ENCODE measurements around the gene GULP1.

Gene GULP1

GRCh38 chr2:188353282-188353681, 61.6 kb downstream of the GULP1 start:
- TF ChIP-seq TEAD4 (IDR thresholded peaks at IDR 0.05) (no peak), RAD21 (IDR thresholded peaks at IDR 0.05; ENCODE audit: low read depth) (no peak), ZBTB7A (IDR thresholded peaks at IDR 0.05; ENCODE audit: low read depth) (no peak), EP300 (IDR thresholded peaks at IDR 0.05; ENCODE audit: borderline replicate concordance) (no peak), MAX (IDR thresholded peaks at IDR 0.05) (no peak), FOXM1 (IDR thresholded peaks at IDR 0.05; ENCODE audit: borderline replicate concordance, low read depth) (no peak)

GRCh38 chr2:188360485-188361263, 69.0 kb downstream of the GULP1 start:
- TF ChIP-seq USF1 (IDR thresholded peaks at IDR 0.05) (no peak), EGR1 (IDR thresholded peaks at IDR 0.05) (no peak), CEBPB (IDR thresholded peaks at IDR 0.05) (peak; percentile 61), TAF1 (IDR thresholded peaks at IDR 0.05; ENCODE audit: low read depth) (no peak)

GRCh38 chr2:188364033-188364630, 72.5 kb downstream of the GULP1 start:
- no peak for TF ChIP-seq EP300 (IDR thresholded peaks at IDR 0.05; ENCODE audit: borderline replicate concordance)
- no peak for TF ChIP-seq EGR1 (IDR thresholded peaks at IDR 0.05)
- no peak for TF ChIP-seq FOXM1 (IDR thresholded peaks at IDR 0.05; ENCODE audit: borderline replicate concordance, low read depth)
- TF ChIP-seq USF1 (IDR thresholded peaks at IDR 0.05) = no peak
- TF ChIP-seq NFIC (IDR thresholded peaks at IDR 0.05) = no peak
- TF ChIP-seq CEBPB (IDR thresholded peaks at IDR 0.05) = no peak
- TF ChIP-seq TEAD4 (IDR thresholded peaks at IDR 0.05) = no peak
- no peak for TF ChIP-seq ZBTB7A (IDR thresholded peaks at IDR 0.05; ENCODE audit: low read depth)
- no peak for TF ChIP-seq TCF12 (IDR thresholded peaks at IDR 0.05; ENCODE audit: low read depth)
- no peak for TF ChIP-seq RAD21 (IDR thresholded peaks at IDR 0.05; ENCODE audit: low read depth)
- TF ChIP-seq TAF1 (IDR thresholded peaks at IDR 0.05; ENCODE audit: low read depth) = no peak
- no peak for TF ChIP-seq YY1 (IDR thresholded peaks at IDR 0.05; ENCODE audit: low read depth)
- TF ChIP-seq, protein P1, sequence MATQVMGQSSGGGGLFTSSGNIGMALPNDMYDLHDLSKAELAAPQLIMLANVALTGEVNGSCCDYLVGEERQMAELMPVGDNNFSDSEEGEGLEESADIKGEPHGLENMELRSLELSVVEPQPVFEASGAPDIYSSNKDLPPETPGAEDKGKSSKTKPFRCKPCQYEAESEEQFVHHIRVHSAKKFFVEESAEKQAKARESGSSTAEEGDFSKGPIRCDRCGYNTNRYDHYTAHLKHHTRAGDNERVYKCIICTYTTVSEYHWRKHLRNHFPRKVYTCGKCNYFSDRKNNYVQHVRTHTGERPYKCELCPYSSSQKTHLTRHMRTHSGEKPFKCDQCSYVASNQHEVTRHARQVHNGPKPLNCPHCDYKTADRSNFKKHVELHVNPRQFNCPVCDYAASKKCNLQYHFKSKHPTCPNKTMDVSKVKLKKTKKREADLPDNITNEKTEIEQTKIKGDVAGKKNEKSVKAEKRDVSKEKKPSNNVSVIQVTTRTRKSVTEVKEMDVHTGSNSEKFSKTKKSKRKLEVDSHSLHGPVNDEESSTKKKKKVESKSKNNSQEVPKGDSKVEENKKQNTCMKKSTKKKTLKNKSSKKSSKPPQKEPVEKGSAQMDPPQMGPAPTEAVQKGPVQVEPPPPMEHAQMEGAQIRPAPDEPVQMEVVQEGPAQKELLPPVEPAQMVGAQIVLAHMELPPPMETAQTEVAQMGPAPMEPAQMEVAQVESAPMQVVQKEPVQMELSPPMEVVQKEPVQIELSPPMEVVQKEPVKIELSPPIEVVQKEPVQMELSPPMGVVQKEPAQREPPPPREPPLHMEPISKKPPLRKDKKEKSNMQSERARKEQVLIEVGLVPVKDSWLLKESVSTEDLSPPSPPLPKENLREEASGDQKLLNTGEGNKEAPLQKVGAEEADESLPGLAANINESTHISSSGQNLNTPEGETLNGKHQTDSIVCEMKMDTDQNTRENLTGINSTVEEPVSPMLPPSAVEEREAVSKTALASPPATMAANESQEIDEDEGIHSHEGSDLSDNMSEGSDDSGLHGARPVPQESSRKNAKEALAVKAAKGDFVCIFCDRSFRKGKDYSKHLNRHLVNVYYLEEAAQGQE (IDR thresholded peaks at IDR 0.05; ENCODE audit: low read depth) = no peak
- no peak for TF ChIP-seq MAX (IDR thresholded peaks at IDR 0.05)
- no peak for TF ChIP-seq CREB1 (IDR thresholded peaks at IDR 0.05; ENCODE audit: low read depth)

- TF ChIP-seq RAD21 (IDR thresholded peaks at IDR 0.05; ENCODE audit: low read depth) = no peak
- TF ChIP-seq FOXM1 (IDR thresholded peaks at IDR 0.05; ENCODE audit: borderline replicate concordance, low read depth) = no peak
- no peak for TF ChIP-seq CEBPB (IDR thresholded peaks at IDR 0.05)
- no peak for TF ChIP-seq EGR1 (IDR thresholded peaks at IDR 0.05)
- no peak for TF ChIP-seq NFIC (IDR thresholded peaks at IDR 0.05)
- TF ChIP-seq TEAD4 (IDR thresholded peaks at IDR 0.05) = no peak
- TF ChIP-seq CREB1 (IDR thresholded peaks at IDR 0.05; ENCODE audit: low read depth) = no peak
- no peak for TF ChIP-seq USF1 (IDR thresholded peaks at IDR 0.05)
- no peak for TF ChIP-seq EP300 (IDR thresholded peaks at IDR 0.05; ENCODE audit: borderline replicate concordance)
- no peak for TF ChIP-seq ZBTB7A (IDR thresholded peaks at IDR 0.05; ENCODE audit: low read depth)
- TF ChIP-seq, protein P1 (IDR thresholded peaks at IDR 0.05; ENCODE audit: low read depth) = no peak
- TF ChIP-seq MAX (IDR thresholded peaks at IDR 0.05) = no peak
- TF ChIP-seq TCF12 (IDR thresholded peaks at IDR 0.05; ENCODE audit: low read depth) = no peak
- no peak for TF ChIP-seq YY1 (IDR thresholded peaks at IDR 0.05; ENCODE audit: low read depth)
- no peak for TF ChIP-seq TAF1 (IDR thresholded peaks at IDR 0.05; ENCODE audit: low read depth)
Observed at GRCh38 chr2:188365058-188365641, 73.5 kb downstream of the GULP1 start.

GRCh38 chr2:188367164-188367563, 75.5 kb downstream of the GULP1 start:
- TF ChIP-seq TAF1 (IDR thresholded peaks at IDR 0.05; ENCODE audit: low read depth) (no peak), CREB1 (IDR thresholded peaks at IDR 0.05; ENCODE audit: low read depth) (no peak), RAD21 (IDR thresholded peaks at IDR 0.05; ENCODE audit: low read depth) (no peak), ZBTB7A (IDR thresholded peaks at IDR 0.05; ENCODE audit: low read depth) (no peak), CEBPB (IDR thresholded peaks at IDR 0.05) (no peak), EGR1 (IDR thresholded peaks at IDR 0.05) (no peak), EP300 (IDR thresholded peaks at IDR 0.05; ENCODE audit: borderline replicate concordance) (no peak)
- TF ChIP-seq, protein P1 (IDR thresholded peaks at IDR 0.05; ENCODE audit: low read depth) = no peak

Measured in Ishikawa (cell line).